ENCODE data around the gene KIF1B. TPM values are rescaled to one million over a fixed set of nuclear protein-coding genes. Genes with fewer than 3 reads are reported as not detected.
A peak's percentile ranks its signal among the peaks of the same experiment; 100 is the strongest.

KIF1B gene
- total RNA-seq, 4 donors from 2014 or later, result 55.2 to 88.1 (median 67.0) TPM

DNA sequence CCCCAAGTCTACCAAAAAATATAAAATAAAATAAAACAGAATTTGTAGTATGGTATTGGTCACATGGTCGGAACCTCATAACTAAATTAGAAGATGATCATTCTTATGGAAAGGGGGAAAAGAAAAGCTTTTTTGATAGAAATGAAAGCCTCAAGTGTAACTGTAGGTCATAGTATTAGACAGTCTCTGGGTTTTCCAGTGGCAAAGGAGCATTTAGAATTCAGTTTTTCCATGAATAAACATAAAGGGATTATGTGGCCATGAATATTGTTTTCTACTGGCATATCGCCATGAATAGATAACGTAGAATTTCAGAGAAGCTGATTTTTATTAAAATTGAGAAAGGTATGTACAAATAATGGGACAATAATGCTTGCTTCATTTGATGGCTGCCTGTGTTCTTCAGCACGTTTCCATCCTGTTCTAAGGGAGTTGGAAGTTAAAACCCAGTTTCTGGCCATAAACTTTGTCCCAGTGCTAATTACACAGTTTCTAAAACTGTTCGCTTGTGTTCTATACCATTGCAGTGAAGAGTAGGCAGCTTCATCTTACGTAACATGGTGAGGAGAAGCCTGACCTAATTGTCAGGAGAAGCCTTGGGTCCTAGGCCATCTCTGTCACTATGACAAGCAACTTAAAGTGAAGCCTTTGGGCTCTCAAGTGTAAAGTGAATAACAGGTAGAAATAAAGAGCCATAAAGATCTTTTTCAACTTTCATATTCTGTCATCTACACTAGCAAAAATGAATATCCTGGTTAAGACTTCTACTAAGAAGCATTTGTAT, 118.0 kb downstream of the KIF1B start:
- H3K9me3 ChIP-seq, result no peaks in the 10 kb centered on the region
- H3K27ac ChIP-seq, result no peak overlapping the region
- H3K27me3 ChIP-seq, result no peaks in the 10 kb centered on the region
- H3K4me1 ChIP-seq, result no peaks in the 10 kb centered on the region
- H3K36me3 ChIP-seq, result peaks cover 0 to 63% (median 0%) of the 10 kb centered on the region in 3 donors
- DNase-seq, result no peak
- no peak overlapping the region for H3K4me3 ChIP-seq
- TF ChIP-seq, protein P1, sequence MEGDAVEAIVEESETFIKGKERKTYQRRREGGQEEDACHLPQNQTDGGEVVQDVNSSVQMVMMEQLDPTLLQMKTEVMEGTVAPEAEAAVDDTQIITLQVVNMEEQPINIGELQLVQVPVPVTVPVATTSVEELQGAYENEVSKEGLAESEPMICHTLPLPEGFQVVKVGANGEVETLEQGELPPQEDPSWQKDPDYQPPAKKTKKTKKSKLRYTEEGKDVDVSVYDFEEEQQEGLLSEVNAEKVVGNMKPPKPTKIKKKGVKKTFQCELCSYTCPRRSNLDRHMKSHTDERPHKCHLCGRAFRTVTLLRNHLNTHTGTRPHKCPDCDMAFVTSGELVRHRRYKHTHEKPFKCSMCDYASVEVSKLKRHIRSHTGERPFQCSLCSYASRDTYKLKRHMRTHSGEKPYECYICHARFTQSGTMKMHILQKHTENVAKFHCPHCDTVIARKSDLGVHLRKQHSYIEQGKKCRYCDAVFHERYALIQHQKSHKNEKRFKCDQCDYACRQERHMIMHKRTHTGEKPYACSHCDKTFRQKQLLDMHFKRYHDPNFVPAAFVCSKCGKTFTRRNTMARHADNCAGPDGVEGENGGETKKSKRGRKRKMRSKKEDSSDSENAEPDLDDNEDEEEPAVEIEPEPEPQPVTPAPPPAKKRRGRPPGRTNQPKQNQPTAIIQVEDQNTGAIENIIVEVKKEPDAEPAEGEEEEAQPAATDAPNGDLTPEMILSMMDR (IDR thresholded peaks at IDR 0.05), result no peak
- TF ChIP-seq POLR2A (IDR thresholded peaks at IDR 0.05), result no peak

DNA sequence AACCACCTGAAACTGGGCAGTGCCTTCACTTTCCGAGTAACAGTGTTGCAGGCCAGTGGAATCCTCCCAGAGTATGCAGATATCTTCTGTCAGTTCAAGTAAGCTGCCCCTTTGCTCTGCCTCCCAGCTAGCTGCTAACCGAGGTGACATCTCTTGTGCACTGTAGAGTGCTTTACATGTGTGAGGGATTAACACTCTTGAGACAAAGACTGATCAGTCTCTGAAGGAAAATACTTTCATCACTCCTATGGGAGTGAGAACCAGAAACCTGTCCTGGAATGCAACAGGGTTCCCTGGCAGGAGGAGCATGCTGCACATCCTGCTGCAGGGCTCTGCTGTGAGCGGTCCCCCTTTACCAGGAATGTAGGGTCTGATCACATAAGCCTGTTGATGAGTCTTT, 127.1 kb downstream of the KIF1B start:
- H3K36me3 ChIP-seq, result peaks cover 0 to 86% (median 0%) of the 10 kb centered on the region in 3 donors
- TF ChIP-seq, protein P1 (IDR thresholded peaks at IDR 0.05), result no peak
- TF ChIP-seq POLR2A (IDR thresholded peaks at IDR 0.05), result no peak
- no peaks in the 10 kb centered on the region for H3K4me1 ChIP-seq
- no peaks in the 10 kb centered on the region for H3K9me3 ChIP-seq
- H3K27me3 ChIP-seq, result no peaks in the 10 kb centered on the region
- no peak overlapping the region for H3K27ac ChIP-seq
- no peak for DNase-seq
- no peak overlapping the region for H3K4me3 ChIP-seq

DNA sequence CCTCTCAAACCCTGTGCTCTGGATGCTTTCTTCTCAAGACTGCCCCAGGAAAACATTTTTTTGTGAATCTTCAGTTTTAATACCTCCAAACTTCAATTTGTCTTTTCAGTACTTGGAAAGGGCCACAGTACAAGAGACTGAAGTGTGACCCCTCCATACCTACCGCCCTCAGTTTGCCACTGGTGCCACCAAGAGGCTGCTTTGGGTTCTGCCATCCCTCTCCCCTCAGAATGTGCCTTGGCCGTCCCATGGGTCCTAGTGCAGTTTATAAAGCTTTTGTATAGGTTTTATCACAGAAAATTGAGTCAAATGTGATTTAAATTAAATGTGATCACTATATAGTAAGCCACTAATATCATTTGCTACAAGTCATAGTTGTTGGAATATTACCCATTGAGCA, 127.7 kb downstream of the KIF1B start:
- H3K27ac ChIP-seq, result no peak overlapping the region
- no peaks in the 10 kb centered on the region for H3K9me3 ChIP-seq
- TF ChIP-seq POLR2A (IDR thresholded peaks at IDR 0.05), result no peak
- TF ChIP-seq, protein P1 (IDR thresholded peaks at IDR 0.05), result peak in 4 of 6 experiments; percentile 49 to 54 (median 52)
- no peaks in the 10 kb centered on the region for H3K4me1 ChIP-seq
- H3K27me3 ChIP-seq, result no peaks in the 10 kb centered on the region
- peaks cover 0 to 89% (median 0%) of the 10 kb centered on the region in 3 donors for H3K36me3 ChIP-seq
- DNase-seq, result peak in 1 of 3 donors; percentile 47
- H3K4me3 ChIP-seq, result no peak overlapping the region

DNA sequence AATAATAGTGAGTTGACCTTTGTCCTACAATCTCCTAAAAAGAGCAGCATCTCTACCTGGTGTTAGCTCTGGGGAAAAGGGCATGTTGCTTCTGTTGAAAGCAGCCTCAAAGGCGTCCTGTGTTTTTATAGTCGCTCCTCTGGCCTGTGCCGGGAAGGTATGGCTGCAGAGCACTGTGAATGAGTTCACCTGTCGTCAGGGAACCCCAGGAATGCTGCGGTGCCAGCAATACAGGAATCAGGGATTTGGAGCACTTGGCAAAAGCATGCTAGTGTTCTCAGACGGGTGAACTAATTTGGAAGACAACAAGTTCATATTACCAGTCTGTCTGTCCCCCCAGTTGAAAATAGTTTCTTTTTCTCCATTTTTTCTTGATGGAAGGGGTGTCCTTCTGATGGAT, 128.2 kb downstream of the KIF1B start:
- Histone ChIP-seq H3K27me3 (no peaks in the 10 kb centered on the region), H3K27ac (no peak overlapping the region), H3K36me3 (peaks cover 0 to 90% (median 0%) of the 10 kb centered on the region in 3 donors), H3K4me1 (no peaks in the 10 kb centered on the region), H3K4me3 (no peak overlapping the region), H3K9me3 (no peaks in the 10 kb centered on the region)
- TF ChIP-seq, protein P1 (IDR thresholded peaks at IDR 0.05), result no peak
- no peak for TF ChIP-seq POLR2A (IDR thresholded peaks at IDR 0.05)
- no peak for DNase-seq

DNA sequence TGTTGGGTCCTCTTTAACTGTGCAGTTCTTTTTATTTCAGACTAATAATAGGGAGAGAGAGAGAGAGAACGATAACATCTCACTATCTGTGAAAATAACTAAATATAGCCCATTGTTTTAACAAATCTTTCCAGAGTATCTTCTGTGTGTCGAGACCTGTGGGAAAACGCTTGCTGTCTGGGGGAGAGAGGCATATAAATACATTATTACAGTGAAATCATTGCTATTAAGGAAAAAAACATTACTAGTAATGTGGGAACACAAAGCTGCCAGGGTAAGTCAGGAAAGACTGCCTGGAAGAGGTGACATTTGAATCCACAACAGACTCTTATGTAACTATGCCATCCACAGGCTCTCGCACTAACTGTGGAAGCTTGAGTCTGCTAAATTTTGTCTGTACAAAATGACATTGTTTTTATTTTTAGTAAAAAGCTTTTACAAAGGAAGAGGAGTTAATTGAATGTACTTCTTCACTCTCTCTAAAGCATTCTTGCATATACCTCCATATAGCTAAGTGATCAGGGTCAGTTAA, 128.7 kb downstream of the KIF1B start:
- TF ChIP-seq POLR2A (IDR thresholded peaks at IDR 0.05), result no peak
- TF ChIP-seq, protein P1 (IDR thresholded peaks at IDR 0.05), result no peak
- Histone ChIP-seq H3K27ac (no peak overlapping the region), H3K27me3 (no peaks in the 10 kb centered on the region), H3K9me3 (no peaks in the 10 kb centered on the region), H3K4me3 (no peak overlapping the region), H3K36me3 (peaks cover 0 to 90% (median 3%) of the 10 kb centered on the region in 3 donors), H3K4me1 (no peaks in the 10 kb centered on the region)
- DNase-seq, result no peak

Measured in Peyer's patch (tissue), 4 donors.